Mesendoderm (in vitro differentiated cells): ENCODE data around the gene GTF2H4. TPM values are rescaled to one million over a fixed set of nuclear protein-coding genes. Genes with fewer than 3 reads are reported as not detected.
"Not testable (repeated sequence)": the region's sequence is repeated elsewhere in the genome, so short reads cannot be mapped to it uniquely, and the experiment has no call there.

Source experiments
- DNase-seq: peaks from one replicate; pipeline ENCODE4 v3.0.0; 2013
- H2AK5ac ChIP-seq: 2 replicates; pipeline ENCODE4 v1.6.1; 2013; ENCODE audit warnings: low read length, inconsistent platforms
- H2BK120ac ChIP-seq: 2 replicates; pipeline ENCODE4 v1.6.1; 2013; ENCODE audit warnings: low read depth, mild to moderate bottlenecking, low read length, moderate library complexity, mixed read lengths
- H2BK15ac ChIP-seq: replicated peaks from 2 replicates; pipeline ENCODE4 v1.6.1; 2013; ENCODE audit warnings: low read depth, mild to moderate bottlenecking, moderate library complexity
- H2BK5ac ChIP-seq: 2 replicates; pipeline ENCODE4 v1.6.1; 2013; ENCODE audit warnings: low read length, inconsistent platforms
- H3K18ac ChIP-seq: 2 replicates; pipeline ENCODE4 v1.6.1; 2013; ENCODE audit warnings: mild to moderate bottlenecking, low read length, mixed read lengths
- H3K23ac ChIP-seq: one replicate; pipeline ENCODE4 v1.6.1; 2013; ENCODE audit warnings: low read length
- H3K27ac ChIP-seq: 2 replicates; pipeline ENCODE4 v1.5.1; 2013; ENCODE audit warnings: low read depth, mild to moderate bottlenecking, inconsistent platforms, low read length, moderate library complexity
- H3K27me3 ChIP-seq: 2 replicates; pipeline ENCODE4 v1.6.1; 2013; ENCODE audit warnings: low read length, control low read depth, mild to moderate bottlenecking, inconsistent platforms; ENCODE audit not compliant: insufficient read depth, poor library complexity
- H3K36me3 ChIP-seq: 2 replicates; pipeline ENCODE4 v1.6.1; 2013; ENCODE audit warnings: low read length, inconsistent platforms; ENCODE audit not compliant: control insufficient read depth, insufficient read depth
- H3K4ac ChIP-seq: one replicate; pipeline ENCODE4 v1.6.1; 2013; ENCODE audit warnings: low read depth, mild to moderate bottlenecking, low read length, moderate library complexity
- H3K4me1 ChIP-seq: 2 replicates; pipeline ENCODE4 v1.6.1; 2013; ENCODE audit warnings: low read depth, low read length, inconsistent platforms; ENCODE audit not compliant: control insufficient read depth
- H3K4me2 ChIP-seq: 2 replicates; pipeline ENCODE4 v1.6.1; 2013; ENCODE audit warnings: low read length
- H3K4me3 ChIP-seq: 2 replicates; pipeline ENCODE4 v1.5.1; 2013; ENCODE audit warnings: mild to moderate bottlenecking, low read length
- H3K56ac ChIP-seq: one replicate; pipeline ENCODE4 v1.6.1; 2013; ENCODE audit warnings: low read length
- H3K79me1 ChIP-seq: 2 replicates; pipeline ENCODE4 v1.6.1; 2013; ENCODE audit warnings: low read length, inconsistent platforms
- H3K79me2 ChIP-seq: 2 replicates; pipeline ENCODE4 v1.6.1; 2013; ENCODE audit warnings: mild to moderate bottlenecking, low read length; ENCODE audit not compliant: control insufficient read depth, insufficient read depth
- H3K9ac ChIP-seq: 2 replicates; pipeline ENCODE4 v1.6.1; 2013; ENCODE audit warnings: low read length, inconsistent platforms
- H4K5ac ChIP-seq: one replicate; pipeline ENCODE4 v1.6.1; 2013; ENCODE audit warnings: low read length
- H4K8ac ChIP-seq: one replicate; pipeline ENCODE4 v1.6.1; 2013; ENCODE audit warnings: low read depth, mild to moderate bottlenecking, control low read depth, low read length, moderate library complexity
- WGBS: extraction: QIAGEN DNeasy Blood & Tissue Kit; methylation state at CpG from one replicate; pipeline ENCODE4 v1.1.7; 2013; ENCODE audit warnings: low lambda C conversion rate, missing lambda C conversion rate; ENCODE audit not compliant: insufficient coverage; ENCODE audit errors: extremely low coverage; 5-methylcytosine and 5-hydroxymethylcytosine counted together
- polyA plus RNA-seq, 2 experiments: library from polyadenylated mRNA; stranded (reverse); fragments of 200-250 nt; gene quantifications; one replicate each; pipeline ENCODE4 v1.2.3, GENCODE V29; 2013

The GTF2H4 gene
- 43.8 TPM for polyA plus RNA-seq (2013, experiment 1 of 2)
- polyA plus RNA-seq (2013, experiment 2 of 2): 46.5 TPM

DNA sequence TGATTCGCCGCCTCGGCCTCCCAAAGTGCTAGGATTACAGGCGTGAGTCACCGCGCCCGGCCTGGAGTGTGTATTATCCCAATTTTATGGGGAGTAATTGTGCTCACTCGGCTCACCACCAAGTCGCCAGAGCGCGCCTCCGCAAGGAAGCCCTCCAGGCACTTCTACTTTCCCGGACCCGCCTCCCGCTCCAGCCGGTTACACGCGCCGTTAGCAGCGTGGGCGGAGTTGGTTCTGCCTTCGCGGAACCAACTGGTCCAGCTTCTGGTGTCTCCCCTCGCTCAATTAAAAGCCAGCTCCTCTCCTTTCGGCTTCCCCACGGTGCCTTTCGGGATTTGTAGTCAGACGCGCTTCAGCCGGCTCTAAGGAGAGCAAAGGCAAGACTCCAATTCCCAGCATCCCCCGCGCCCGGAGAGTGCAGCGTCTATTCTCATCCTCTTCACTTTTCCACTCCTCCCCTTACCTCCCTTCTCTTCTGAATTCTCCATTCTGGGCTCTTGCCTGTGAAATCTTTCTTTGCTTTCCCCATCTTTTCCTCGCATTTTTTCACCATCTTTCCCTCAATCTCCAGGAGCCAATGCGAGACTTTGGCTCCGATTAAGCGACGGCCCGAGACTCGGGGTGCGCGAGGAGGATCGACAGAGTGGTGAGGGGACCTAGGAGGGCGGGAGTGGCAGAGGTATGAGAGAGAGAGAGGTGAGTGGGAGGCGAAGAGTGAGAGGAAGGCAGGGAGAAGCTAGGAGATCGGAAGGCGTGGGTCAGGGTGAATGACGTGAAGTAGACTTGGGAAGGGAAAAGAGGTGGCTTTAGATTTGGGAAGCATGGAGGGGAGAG is at the start of gene GTF2H4:
Gene GTF2H4, plus strand, starts transcription at position 450 of the 834 bp plus-strand sequence.
- H3K56ac ChIP-seq: peak within 1 kb of the TSS; percentile 89
- H2AK5ac ChIP-seq: no peak within 1 kb of the TSS
- WGBS: no CpG with 5 or more reads among the region's 49 CpGs
- H3K4me3 ChIP-seq: peak within 1 kb of the TSS; percentile 66
- peaks cover 6% of the 10 kb centered on the region for H3K79me1 ChIP-seq
- H3K27ac ChIP-seq: no peak within 1 kb of the TSS
- H3K9ac ChIP-seq: peak within 1 kb of the TSS; percentile 78
- H3K27me3 ChIP-seq: no peaks in the 10 kb centered on the region
- H3K4me2 ChIP-seq: peak within 1 kb of the TSS; percentile 20
- DNase-seq: peak; percentile 100
- H2BK5ac ChIP-seq: no peak within 1 kb of the TSS
- H3K79me2 ChIP-seq: peaks cover 8% of the 10 kb centered on the region
- H4K8ac ChIP-seq: no peak within 1 kb of the TSS
- H3K36me3 ChIP-seq: no peaks in the 10 kb centered on the region
- no peak within 1 kb of the TSS for H2BK15ac ChIP-seq
- H3K4me1 ChIP-seq: peaks cover 3% of the 10 kb centered on the region
- no peak within 1 kb of the TSS for H4K5ac ChIP-seq
- peak within 1 kb of the TSS; percentile 11 for H3K18ac ChIP-seq
- no peak within 1 kb of the TSS for H3K4ac ChIP-seq
- no peak within 1 kb of the TSS for H2BK120ac ChIP-seq
- H3K23ac ChIP-seq: no peak within 1 kb of the TSS

DNA sequence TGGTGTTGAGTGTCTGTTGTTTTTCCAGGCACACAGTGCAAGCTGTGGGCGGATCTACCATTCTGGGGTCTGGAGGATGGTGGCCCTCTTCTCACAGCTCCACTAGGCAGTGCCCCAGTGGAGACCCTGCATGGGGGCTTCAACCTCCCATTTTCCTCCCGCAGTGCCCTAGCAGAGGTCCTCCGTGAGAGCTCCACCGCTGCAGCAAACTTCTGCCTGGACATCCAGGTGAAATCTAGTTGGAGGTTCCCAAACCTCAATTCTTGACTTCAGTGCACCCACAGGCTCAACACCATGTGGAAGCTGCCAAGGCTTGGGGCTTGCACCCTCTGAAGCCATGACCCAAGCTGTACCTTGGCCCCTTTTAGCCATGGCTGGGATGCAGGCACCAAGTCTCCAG is 48.3 kb upstream of the GTF2H4 start:
- not testable (repeated sequence) for H4K5ac ChIP-seq, H3K9ac ChIP-seq, H3K79me1 ChIP-seq, H3K27me3 ChIP-seq, H2BK120ac ChIP-seq, H3K4ac ChIP-seq, H3K56ac ChIP-seq, H3K79me2 ChIP-seq, H3K4me3 ChIP-seq, H4K8ac ChIP-seq, H2BK5ac ChIP-seq, H2BK15ac ChIP-seq, DNase-seq, H3K18ac ChIP-seq, H3K36me3 ChIP-seq, H3K4me1 ChIP-seq, H3K27ac ChIP-seq, H3K4me2 ChIP-seq, H3K23ac ChIP-seq, H2AK5ac ChIP-seq
- no CpG with 5 or more reads among the region's 4 CpGs for WGBS

DNA sequence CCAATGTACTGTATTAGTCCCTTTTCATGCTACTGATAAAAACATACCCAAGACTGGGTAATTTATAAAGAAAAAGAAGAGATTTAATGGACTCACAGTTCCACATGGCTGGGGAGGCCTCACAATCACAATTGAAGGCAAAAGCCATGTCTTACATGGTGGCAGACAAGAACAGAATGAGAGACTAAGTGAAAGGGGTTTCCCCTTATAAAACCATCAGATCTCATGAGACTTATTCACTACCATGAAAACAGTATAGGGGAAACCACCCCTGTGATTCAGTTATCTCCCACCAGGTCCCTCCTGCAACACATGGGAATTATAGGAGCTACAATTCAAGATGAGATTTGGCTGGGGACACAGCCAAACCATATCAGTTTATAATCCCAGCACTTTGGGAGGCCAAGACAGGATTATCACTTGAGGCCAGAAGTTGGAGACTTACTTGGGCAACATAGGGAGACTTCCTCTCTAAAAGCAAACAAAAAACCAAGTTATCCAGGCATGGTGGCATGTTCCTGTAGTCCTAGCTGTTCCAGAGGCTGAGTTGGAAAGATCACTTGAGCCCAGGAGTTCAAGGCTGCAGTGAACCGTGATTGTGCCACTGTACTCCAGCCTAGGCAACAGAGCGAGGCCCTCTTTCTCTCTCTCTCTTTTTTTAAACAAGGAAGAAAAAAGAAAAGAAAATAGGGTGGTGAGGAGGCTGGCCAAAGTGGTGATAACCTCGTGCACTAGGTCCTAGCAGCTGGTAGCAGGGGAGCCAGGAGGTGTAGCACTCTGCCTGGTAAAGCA is 46.6 kb upstream of the GTF2H4 start:
- Histone ChIP-seq H3K27ac (no peak overlapping the region), H2BK120ac (no peak overlapping the region), H3K4me3 (no peak overlapping the region), H3K9ac (no peak overlapping the region), H3K27me3 (no peaks in the 10 kb centered on the region), H2AK5ac (no peak overlapping the region), H4K8ac (no peak overlapping the region), H3K36me3 (no peaks in the 10 kb centered on the region), H4K5ac (no peak overlapping the region), H2BK5ac (no peak overlapping the region), H3K4me1 (no peaks in the 10 kb centered on the region), H3K23ac (no peak overlapping the region), H3K4me2 (no peak overlapping the region), H3K79me2 (no peaks in the 10 kb centered on the region), H3K18ac (no peak overlapping the region), H3K79me1 (no peaks in the 10 kb centered on the region), H3K56ac (no peak overlapping the region), H3K4ac (no peak overlapping the region), H2BK15ac (no peak overlapping the region)
- no peak for DNase-seq
- no CpG with 5 or more reads among the region's 3 CpGs for WGBS

DNA sequence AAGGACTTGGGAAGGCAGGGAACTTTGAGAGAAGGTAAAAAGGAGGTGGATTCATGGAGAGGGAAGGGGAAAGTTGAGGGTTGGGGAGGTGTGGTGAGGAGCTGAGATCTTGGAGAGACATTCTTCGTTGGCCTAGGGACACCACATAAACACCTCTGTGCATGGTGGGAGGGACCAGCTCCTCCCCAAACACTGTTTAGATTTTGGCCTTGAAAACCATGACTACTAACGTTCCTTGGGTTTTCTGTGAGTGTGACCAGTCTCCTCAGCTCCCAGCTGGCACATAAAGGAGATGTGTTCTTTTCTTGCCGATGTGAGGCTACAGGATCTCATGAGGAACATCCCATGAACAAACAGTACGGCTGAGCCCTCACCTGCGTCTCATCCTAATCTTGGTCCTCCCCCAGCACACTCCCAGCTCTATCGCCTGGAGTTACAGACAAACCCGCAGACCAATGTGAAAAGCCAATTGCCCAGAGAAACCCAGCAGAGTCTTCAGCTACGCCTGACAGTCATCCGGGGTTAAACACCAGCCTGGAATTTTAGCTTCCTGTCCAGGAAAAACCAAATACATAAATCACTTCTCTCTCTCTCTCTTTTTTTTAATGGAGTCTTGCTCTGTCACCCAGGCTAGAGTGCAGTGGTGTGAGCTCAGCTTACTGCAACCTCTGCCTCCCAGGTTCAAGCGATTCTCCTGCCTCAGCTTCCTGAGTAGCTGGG is 45.7 kb upstream of the GTF2H4 start:
- Histone ChIP-seq H3K79me2 (no peaks in the 10 kb centered on the region), H3K56ac (no peak overlapping the region), H2BK5ac (no peak overlapping the region), H3K23ac (no peak overlapping the region), H3K79me1 (no peaks in the 10 kb centered on the region), H3K18ac (no peak overlapping the region), H3K4ac (no peak overlapping the region), H3K4me3 (no peak overlapping the region), H2AK5ac (no peak overlapping the region), H2BK15ac (no peak overlapping the region), H4K8ac (no peak overlapping the region), H3K9ac (no peak overlapping the region), H2BK120ac (no peak overlapping the region), H3K4me2 (no peak overlapping the region), H4K5ac (no peak overlapping the region), H3K27me3 (no peaks in the 10 kb centered on the region), H3K36me3 (no peaks in the 10 kb centered on the region), H3K4me1 (no peaks in the 10 kb centered on the region), H3K27ac (no peak overlapping the region)
- WGBS: no CpG with 5 or more reads among the region's 10 CpGs
- DNase-seq: no peak

DNA sequence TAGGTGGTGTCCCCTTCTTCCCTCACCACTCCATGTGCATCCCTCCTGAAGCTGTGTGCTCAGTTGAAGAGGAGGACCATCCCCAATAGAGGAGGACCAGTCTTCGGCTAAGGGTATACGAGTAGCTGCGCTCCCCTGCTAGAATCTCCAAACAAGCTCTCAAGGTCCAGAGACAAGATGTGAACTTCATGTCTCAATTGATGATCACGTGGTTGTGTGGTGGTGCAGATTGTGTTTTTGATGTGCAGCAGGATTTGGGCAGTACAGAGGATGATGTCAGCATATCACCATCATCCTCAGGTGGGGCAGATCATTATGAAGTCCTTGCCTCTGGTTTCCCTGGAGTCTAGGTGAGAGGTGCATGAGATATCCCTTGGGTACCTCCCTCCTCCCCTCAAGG is 43.7 kb upstream of the GTF2H4 start:
- H2AK5ac ChIP-seq: no peak overlapping the region
- H4K5ac ChIP-seq: no peak overlapping the region
- H3K79me2 ChIP-seq: no peaks in the 10 kb centered on the region
- H3K4me2 ChIP-seq: no peak overlapping the region
- H3K4me1 ChIP-seq: no peaks in the 10 kb centered on the region
- H3K79me1 ChIP-seq: no peaks in the 10 kb centered on the region
- no peak overlapping the region for H3K4ac ChIP-seq
- WGBS: no CpG with 5 or more reads among the region's 4 CpGs
- H3K27ac ChIP-seq: no peak overlapping the region
- H3K56ac ChIP-seq: no peak overlapping the region
- H3K23ac ChIP-seq: no peak overlapping the region
- no peak overlapping the region for H4K8ac ChIP-seq
- H3K36me3 ChIP-seq: no peaks in the 10 kb centered on the region
- DNase-seq: no peak
- no peak overlapping the region for H2BK120ac ChIP-seq
- no peak overlapping the region for H3K18ac ChIP-seq
- H3K9ac ChIP-seq: no peak overlapping the region
- no peak overlapping the region for H3K4me3 ChIP-seq
- H2BK15ac ChIP-seq: no peak overlapping the region
- H2BK5ac ChIP-seq: no peak overlapping the region
- no peaks in the 10 kb centered on the region for H3K27me3 ChIP-seq
